HUES6 (cell line): ENCODE data around the gene NUDT6.
"Not testable (repeated sequence)": the region's sequence is repeated elsewhere in the genome, so short reads cannot be mapped to it uniquely, and the experiment has no call there.

ENCODE experiments used
- H3K27ac ChIP-seq: 2 replicates; pipeline ENCODE4 v1.7.0; 2013; ENCODE audit warnings: low read depth, mild to moderate bottlenecking, low read length, inconsistent platforms
- H3K27me3 ChIP-seq: 2 replicates; pipeline ENCODE4 v1.6.1; 2013; ENCODE audit warnings: low read length; ENCODE audit not compliant: control insufficient read depth, insufficient read depth
- H3K36me3 ChIP-seq: 2 replicates; pipeline ENCODE4 v1.6.1; 2013; ENCODE audit warnings: low read length; ENCODE audit not compliant: control insufficient read depth, insufficient read depth
- H3K4me1 ChIP-seq: 2 replicates; pipeline ENCODE4 v1.6.1; 2013; ENCODE audit warnings: low read length; ENCODE audit not compliant: control insufficient read depth, insufficient read depth
- H3K4me3 ChIP-seq: 2 replicates; pipeline ENCODE4 v1.5.1; 2013; ENCODE audit warnings: low read depth, low read length
- H3K9ac ChIP-seq: one replicate; pipeline ENCODE4 v1.6.1; 2013; ENCODE audit warnings: mild to moderate bottlenecking, low read length
- H3K9me3 ChIP-seq: 2 replicates; pipeline ENCODE4 v1.6.1; 2013; ENCODE audit warnings: low read depth, low read length; ENCODE audit not compliant: control insufficient read depth, insufficient read depth

NUDT6 gene

DNA sequence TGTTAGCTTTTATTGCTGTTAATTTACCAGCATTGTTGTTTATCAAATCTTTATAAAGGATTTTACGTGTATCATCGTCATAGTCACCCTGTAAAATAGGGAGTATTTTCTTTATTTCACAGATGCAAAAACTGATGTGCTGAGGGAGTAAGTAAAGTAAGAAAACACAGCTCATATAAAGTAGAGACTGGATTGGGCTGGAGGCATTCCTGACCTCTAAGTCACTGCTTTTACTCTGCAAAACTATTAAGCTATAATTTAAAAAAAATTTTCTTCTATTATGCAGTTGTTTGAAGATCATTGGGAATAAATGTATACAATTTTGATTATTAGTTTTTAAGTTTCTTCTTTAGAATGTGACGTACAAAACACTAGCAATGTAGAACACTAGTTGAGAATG is 45.9 kb downstream of the NUDT6 start:
- no peak overlapping the region for H3K4me3 ChIP-seq
- H3K27me3 ChIP-seq, result no peaks in the 10 kb centered on the region
- peaks cover 19% of the 10 kb centered on the region for H3K9me3 ChIP-seq
- peaks cover 3% of the 10 kb centered on the region; the same call in 1 of the 2 replicates for H3K4me1 ChIP-seq
- H3K9ac ChIP-seq, result no peak overlapping the region
- H3K27ac ChIP-seq, result no peak overlapping the region
- H3K36me3 ChIP-seq, result peaks cover 70% of the 10 kb centered on the region

DNA sequence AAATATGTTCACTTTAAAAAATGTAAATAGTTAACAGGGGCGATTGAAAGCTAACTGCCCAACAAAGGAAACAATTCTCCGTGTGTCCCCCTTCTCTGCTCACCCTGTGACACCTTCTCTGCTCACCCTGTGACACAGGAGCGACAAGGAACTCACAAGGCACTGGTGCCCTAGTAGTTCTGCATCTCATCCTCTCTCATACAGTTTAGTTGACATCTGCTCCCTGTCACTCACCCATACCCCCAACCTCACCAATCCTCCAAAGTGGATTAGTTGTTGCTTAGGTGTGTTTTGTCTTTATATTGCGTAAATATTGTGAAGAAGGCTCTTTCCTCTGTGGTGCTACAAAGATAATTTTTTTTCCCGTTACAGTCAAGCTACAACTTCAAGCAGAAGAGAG is 46.4 kb downstream of the NUDT6 start:
- Histone ChIP-seq H3K27ac (no peak overlapping the region), H3K4me3 (no peak overlapping the region), H3K4me1 (peaks cover 3% of the 10 kb centered on the region; the same call in 1 of the 2 replicates), H3K9ac (no peak overlapping the region), H3K9me3 (peaks cover 17% of the 10 kb centered on the region), H3K27me3 (no peaks in the 10 kb centered on the region), H3K36me3 (peaks cover 64% of the 10 kb centered on the region)

DNA sequence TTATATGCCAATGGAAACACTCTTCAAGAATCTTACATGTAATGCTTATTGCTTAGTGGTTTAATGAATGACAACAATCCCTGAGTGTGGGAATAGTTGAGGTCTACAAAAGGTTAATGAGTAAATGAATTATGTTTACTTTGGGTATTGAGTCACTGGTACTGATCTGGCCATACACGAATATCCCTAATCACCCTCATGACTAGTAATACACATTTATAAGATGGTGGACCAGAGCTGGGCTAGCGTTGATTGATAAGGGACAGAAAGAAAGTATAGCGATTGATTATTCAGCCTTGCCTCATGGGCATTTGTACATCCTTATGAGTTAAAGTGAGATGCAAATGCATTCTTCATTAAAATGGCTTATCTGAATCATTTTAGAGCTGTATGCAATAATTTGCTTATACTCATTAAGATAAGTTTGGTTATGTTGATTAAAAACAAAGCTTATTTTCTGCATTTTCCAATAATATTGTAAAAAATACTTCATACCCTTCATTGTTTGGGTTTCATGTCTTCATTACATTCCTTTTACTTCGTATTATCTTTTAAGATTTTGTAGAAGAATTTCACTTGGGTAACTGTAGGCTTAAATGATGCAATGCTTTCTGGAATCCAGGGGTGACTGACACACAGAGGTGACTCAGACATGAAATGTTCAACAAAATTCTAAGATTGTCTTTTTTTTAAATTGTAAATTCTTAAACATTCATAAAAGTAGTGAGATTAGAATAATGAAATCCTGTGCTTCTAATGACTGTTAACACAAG is 48.4 kb downstream of the NUDT6 start:
- no peak overlapping the region for H3K9ac ChIP-seq
- no peak overlapping the region for H3K4me3 ChIP-seq
- peaks cover 46% of the 10 kb centered on the region for H3K36me3 ChIP-seq
- H3K4me1 ChIP-seq, result peaks cover 3% of the 10 kb centered on the region; the same call in 1 of the 2 replicates
- H3K27ac ChIP-seq, result no peak overlapping the region
- no peaks in the 10 kb centered on the region for H3K27me3 ChIP-seq
- H3K9me3 ChIP-seq, result peaks cover 7% of the 10 kb centered on the region; the same call in 1 of the 2 replicates

DNA sequence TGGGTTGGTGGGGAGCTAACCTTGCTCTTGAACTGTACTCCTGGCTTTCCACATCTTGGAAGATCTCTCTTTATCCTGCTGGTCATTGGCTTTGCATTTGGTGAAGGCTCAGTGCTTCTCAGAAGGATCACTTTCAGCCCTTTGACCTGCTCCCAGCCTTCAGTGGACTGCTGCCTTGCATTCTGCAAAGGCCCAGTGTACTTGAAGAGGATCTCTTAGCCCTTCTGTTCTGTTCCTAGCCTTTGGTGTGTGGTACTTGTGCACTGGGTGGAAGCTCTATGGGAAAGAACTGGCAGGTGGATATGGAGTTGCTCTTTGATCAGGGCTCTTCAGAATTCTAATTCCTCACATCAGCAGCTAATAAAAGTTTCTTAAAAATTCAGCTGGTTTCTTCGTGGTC is 49.3 kb downstream of the NUDT6 start:
- Histone ChIP-seq H3K9ac (no peak overlapping the region), H3K4me3 (no peak overlapping the region), H3K27ac (no peak overlapping the region)

DNA sequence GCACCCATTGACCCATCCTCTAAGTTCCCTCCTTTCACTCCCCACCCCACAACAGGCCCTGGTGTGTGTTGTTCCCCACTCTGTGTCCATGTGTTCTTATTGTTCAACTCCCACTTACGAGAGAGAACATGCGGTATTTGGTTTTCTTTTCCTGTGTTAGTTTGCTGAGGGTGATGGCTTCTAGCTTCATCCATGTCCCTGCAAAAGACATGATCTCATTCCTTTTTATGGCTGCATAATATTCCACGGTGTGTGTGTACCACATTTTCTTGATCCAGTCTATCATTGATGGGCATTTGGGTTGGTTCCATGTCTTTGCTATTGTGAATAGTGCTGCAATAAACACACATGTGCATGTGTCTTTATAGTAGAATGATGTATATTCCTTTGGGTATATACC is 54.2 kb downstream of the NUDT6 start:
- H3K9ac ChIP-seq, H3K27ac ChIP-seq, H3K9me3 ChIP-seq, H3K27me3 ChIP-seq, H3K4me3 ChIP-seq, H3K4me1 ChIP-seq: not testable (repeated sequence)
- H3K36me3 ChIP-seq, result peaks cover 25% of the 10 kb centered on the region

More for the DNA sequence above, 49.3 kb downstream of the NUDT6 start:
- Histone ChIP-seq H3K36me3 (peaks cover 37% of the 10 kb centered on the region), H3K4me1 (peaks cover 3% of the 10 kb centered on the region; the same call in 1 of the 2 replicates), H3K27me3 (no peaks in the 10 kb centered on the region), H3K9me3 (peaks cover under 1% of the 10 kb centered on the region; the same call in 1 of the 2 replicates)

DNA sequence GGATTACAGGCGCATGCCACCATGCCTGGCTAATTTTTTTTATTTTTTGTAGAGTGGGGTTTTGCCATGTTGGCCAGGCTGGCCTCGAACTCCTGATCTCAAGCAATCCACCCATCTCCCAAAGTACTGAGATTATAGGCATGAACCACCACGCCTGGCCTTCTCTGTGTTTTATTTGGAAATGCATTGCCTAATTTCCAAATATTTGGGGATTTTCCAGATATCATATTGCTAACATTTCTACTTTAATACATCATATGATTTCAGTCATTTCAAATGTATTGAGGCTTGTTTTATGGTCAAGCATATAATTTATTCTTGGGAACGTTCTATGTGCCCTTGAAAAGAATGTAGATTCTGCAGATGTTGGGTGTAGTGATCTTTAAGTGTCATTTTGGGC is 57.0 kb downstream of the NUDT6 start:
- H3K27me3 ChIP-seq, result no peaks in the 10 kb centered on the region
- no peak overlapping the region for H3K9ac ChIP-seq
- no peaks in the 10 kb centered on the region; the same call in 1 of the 2 replicates for H3K9me3 ChIP-seq
- H3K36me3 ChIP-seq, result peaks cover 19% of the 10 kb centered on the region; the same call in 1 of the 2 replicates
- no peak overlapping the region for H3K4me3 ChIP-seq
- peaks cover 17% of the 10 kb centered on the region for H3K4me1 ChIP-seq
- H3K27ac ChIP-seq, result no peak overlapping the region

DNA sequence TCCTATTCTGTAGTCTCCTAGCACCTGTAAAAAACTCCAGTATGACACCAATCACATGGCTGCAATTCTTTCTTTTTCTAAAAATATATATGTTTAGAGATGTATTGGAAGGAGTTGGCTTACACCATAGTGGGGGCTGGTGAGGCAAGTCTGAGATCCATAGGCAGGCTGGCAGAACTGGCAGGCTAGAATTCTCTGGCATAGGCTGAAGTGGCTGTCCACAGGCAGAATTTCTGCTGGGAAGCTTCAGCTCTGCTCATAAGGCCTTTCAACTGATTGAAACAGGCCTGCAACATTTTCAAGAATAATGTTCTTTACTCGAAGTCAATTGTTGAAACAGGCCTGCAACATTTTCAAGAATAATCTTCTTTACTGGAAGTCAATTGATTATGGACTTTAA is 58.8 kb downstream of the NUDT6 start:
- peaks cover 23% of the 10 kb centered on the region for H3K4me1 ChIP-seq
- no peak overlapping the region for H3K9ac ChIP-seq
- H3K4me3 ChIP-seq, result no peak overlapping the region
- H3K27me3 ChIP-seq, result no peaks in the 10 kb centered on the region
- H3K36me3 ChIP-seq, result peaks cover 23% of the 10 kb centered on the region; the same call in 1 of the 2 replicates
- H3K9me3 ChIP-seq, result no peaks in the 10 kb centered on the region; the same call in 1 of the 2 replicates
- H3K27ac ChIP-seq, result no peak overlapping the region

DNA sequence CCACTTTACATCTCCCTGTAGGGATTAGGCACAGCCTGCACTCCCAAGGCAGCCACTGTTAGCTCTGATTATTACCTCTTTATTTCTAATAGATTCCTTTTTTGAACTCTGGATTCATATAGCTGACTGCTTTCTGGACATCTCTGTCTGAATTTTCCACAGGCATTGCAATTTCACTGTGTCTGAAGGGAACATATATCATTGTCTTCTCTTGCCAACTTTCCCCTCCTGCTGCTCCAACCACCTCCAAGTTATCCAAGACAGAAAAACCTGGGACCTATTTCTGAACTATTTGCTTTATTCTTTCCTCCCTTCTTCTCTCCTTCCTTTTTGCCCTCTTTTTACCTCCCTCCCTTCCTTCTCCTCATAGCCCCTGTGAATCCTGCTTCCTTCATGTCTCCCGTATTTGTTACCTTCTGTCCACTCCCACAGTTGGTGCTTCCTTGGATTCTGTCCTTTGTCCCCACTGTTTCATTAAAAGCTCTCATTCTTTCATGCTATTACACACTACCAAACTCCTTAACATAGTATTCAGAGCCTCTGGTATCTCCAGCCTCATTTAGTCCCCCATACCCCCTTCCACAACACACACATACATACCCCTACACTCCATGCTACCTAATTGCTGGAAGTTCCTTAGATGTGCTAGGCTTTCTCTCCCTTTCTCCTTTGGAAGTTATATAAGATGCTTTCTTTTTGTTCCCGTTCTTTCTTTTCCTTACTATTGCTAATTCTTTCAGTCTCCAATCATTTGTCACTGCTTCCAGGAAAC is 61.0 kb downstream of the NUDT6 start:
- Histone ChIP-seq H3K9me3 (no peaks in the 10 kb centered on the region), H3K9ac (no peak overlapping the region), H3K36me3 (peaks cover 17% of the 10 kb centered on the region; the same call in 1 of the 2 replicates), H3K27me3 (no peaks in the 10 kb centered on the region), H3K4me1 (peaks cover 35% of the 10 kb centered on the region), H3K27ac (no peak overlapping the region), H3K4me3 (no peak overlapping the region)

DNA sequence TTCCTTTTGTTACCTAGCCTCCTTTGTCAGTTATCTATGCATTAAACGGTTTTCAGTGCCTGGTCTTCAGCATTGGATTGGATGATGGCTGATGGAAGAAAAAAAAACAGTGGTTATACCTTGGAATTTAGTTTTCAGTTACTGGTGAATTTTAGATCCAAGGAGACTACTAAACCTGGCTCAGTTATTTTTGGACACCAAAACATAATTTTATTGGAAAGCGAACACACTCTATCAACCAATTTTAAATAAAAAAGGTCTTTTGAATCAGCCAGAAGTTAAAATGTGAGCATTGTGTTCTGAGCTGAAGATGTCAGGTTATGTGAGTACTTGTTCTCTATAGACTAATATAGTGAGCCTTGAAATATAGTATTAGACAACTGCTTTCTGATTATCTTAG is 63.7 kb downstream of the NUDT6 start:
- no peaks in the 10 kb centered on the region for H3K9me3 ChIP-seq
- H3K27me3 ChIP-seq, result no peaks in the 10 kb centered on the region
- H3K36me3 ChIP-seq, result peaks cover 16% of the 10 kb centered on the region; the same call in 1 of the 2 replicates
- peaks cover 60% of the 10 kb centered on the region for H3K4me1 ChIP-seq
- no peak overlapping the region for H3K27ac ChIP-seq
- no peak overlapping the region for H3K9ac ChIP-seq
- H3K4me3 ChIP-seq, result no peak overlapping the region

DNA sequence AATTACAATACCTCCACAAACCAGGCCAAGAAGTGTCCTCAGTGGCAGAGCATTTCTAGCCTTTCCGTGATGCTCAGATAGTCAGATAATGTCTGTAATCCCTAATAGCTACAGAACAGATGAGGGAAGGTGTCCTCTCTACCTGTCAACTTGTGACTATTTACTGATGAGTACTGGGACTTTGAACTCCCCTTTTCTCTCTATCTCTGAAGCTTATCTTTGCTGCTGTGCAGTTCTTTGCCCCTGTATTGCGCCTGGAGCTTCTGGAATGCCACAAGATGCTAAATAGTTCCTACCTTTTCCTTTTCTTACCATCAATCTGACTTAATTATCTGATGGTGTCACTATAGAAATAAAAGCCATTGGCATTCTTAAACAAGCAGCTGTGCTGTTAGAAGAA is 65.2 kb downstream of the NUDT6 start:
- H3K4me1 ChIP-seq, result peaks cover 64% of the 10 kb centered on the region
- no peak overlapping the region for H3K27ac ChIP-seq
- H3K36me3 ChIP-seq, result peaks cover 23% of the 10 kb centered on the region
- no peaks in the 10 kb centered on the region for H3K9me3 ChIP-seq
- no peak overlapping the region for H3K9ac ChIP-seq
- H3K4me3 ChIP-seq, result no peak overlapping the region
- H3K27me3 ChIP-seq, result no peaks in the 10 kb centered on the region

DNA sequence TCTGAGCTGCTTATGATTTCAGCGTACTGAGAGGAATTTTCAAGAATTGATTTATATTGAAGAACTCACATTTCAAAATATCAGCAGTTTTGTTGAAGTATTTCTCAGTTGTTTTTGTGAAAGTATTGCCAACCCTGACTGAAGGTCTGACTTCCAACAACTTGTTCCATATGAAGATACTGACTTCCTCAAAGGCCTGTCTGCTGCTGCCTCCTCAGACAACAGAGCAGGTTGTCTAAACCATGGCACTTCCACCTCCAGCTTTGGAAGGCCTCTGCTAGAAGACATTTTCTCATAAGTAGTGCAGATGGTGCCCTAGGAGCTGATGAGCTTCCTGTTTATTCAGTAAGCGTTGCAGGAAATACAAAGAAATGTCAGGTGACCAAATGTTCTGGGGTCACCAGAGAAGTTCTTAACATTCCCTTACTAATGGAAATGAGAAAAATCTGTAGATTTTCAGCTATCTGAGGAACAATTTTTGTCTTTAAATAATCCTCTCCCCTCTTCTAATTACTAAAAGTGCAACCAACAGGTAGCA is 67.0 kb downstream of the NUDT6 start:
- H3K9ac ChIP-seq, result no peak overlapping the region
- H3K36me3 ChIP-seq, result peaks cover 28% of the 10 kb centered on the region
- peaks cover 61% of the 10 kb centered on the region for H3K4me1 ChIP-seq
- H3K9me3 ChIP-seq, result no peaks in the 10 kb centered on the region
- H3K27ac ChIP-seq, result no peak overlapping the region
- H3K4me3 ChIP-seq, result no peak overlapping the region
- no peaks in the 10 kb centered on the region for H3K27me3 ChIP-seq
